Measurements from ENCODE around the gene MRAP. TPM values are rescaled to one million over a fixed set of nuclear protein-coding genes. Genes with fewer than 3 reads are reported as not detected.

The MRAP gene
- total RNA-seq, 2 donors from 2014 or later, result not detected

DNA sequence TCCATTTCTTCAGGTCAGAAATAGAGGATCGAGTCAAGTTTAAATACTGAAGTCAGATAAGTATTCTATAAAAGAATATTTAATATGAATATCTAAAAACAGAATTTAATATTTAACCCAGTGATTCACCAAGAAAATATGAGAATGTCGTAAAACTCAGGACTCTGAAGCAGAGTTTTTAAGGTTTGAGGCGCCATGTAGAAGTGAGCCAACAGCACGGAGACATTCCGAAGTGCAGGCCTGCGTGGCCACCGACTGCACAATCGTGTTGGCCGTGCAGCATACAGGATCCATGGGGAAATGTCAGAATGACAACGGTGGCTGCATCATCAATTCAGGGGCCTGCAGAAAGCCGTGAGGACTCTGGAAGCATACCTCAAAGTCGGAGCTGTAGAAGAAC lies 23.4 kb downstream of the MRAP start:
- Mint-ChIP-seq H3K36me3 (ENCODE audit: low read depth) (peaks cover 100% of the 10 kb centered on the region), H3K27me3 (no peaks in the 10 kb centered on the region)

DNA sequence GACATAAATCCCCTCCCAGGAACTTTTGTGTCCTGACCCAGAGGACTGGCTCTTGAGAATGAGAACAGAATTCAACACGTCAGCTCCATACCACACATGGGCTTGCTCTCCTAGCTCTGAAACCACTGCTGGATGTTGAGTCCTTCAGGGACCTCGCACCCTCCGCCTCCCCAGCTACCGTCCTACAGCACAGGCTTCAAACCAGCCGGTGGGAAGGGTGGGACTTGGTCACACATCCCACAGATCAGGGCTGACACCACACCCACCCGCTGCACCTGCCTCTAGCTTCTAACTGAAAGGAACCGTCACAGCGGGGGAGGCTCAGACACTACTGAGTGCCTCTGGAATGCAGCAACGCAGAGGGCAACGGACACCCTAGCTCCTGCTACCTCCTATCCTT lies 24.0 kb downstream of the MRAP start:
- ATAC-seq (replicated peaks), result no peak
- Mint-ChIP-seq H3K27ac (no peak overlapping the region), H3K36me3 (ENCODE audit: low read depth) (peaks cover 100% of the 10 kb centered on the region), H3K27me3 (no peaks in the 10 kb centered on the region), H3K9me3 (no peaks in the 10 kb centered on the region), H3K4me3 (no peak overlapping the region), H3K4me1 (peaks cover 2% of the 10 kb centered on the region)

More for the DNA sequence above, 23.4 kb downstream of the MRAP start:
- H3K9me3 Mint-ChIP-seq, result no peaks in the 10 kb centered on the region
- H3K4me3 Mint-ChIP-seq, result no peak overlapping the region
- no peak for ATAC-seq (replicated peaks)
- H3K4me1 Mint-ChIP-seq, result no peaks in the 10 kb centered on the region
- H3K27ac Mint-ChIP-seq, result no peak overlapping the region

DNA sequence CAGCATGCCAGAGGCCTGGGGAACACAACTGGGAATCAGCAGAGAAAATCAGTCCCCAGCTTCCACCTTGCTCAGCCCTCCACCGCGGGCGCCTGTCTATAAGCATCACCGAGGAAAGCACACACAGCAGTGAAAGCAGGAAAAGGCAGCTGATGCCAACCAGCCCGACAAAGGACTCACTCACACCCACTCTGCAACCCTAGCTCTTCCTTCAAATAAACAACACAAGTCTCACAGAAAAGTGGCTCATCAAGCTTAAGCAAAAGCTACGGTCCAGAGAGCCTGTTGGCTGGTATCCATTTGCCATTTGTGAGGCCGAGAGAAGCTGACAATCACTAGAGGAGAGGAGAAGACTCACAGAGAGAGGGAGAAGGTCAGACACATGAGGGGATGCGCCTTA lies 27.1 kb downstream of the MRAP start:
- Mint-ChIP-seq H3K27me3 (no peaks in the 10 kb centered on the region), H3K9me3 (no peaks in the 10 kb centered on the region), H3K27ac (peak overlapping the region; percentile 46), H3K4me1 (peaks cover 4% of the 10 kb centered on the region), H3K4me3 (no peak overlapping the region), H3K36me3 (ENCODE audit: low read depth) (peaks cover 100% of the 10 kb centered on the region)
- ATAC-seq (replicated peaks), result no peak

DNA sequence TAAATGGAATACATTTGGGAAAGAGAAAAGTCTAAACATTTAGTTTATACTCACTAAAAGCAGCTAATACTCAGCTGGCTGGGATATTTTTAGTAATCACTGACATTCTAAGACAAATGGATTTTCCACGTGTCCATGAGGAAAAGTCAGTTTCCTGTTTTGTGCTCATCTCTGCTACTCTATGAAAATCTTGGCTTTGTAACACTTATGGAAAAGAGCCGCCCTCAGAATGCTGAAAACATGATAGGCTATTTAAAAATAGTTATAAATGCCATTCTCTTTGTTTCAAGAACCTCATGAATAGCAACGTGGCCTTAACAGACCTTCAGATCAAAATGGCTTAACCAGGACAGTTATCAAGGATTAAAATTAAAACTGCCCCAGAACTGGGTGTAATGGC lies 29.9 kb downstream of the MRAP start:
- no peak for ATAC-seq (replicated peaks)
- Mint-ChIP-seq H3K27ac (no peak overlapping the region), H3K27me3 (no peaks in the 10 kb centered on the region), H3K36me3 (ENCODE audit: low read depth) (peaks cover 100% of the 10 kb centered on the region), H3K4me3 (no peak overlapping the region), H3K4me1 (peaks cover 4% of the 10 kb centered on the region), H3K9me3 (no peaks in the 10 kb centered on the region)

DNA sequence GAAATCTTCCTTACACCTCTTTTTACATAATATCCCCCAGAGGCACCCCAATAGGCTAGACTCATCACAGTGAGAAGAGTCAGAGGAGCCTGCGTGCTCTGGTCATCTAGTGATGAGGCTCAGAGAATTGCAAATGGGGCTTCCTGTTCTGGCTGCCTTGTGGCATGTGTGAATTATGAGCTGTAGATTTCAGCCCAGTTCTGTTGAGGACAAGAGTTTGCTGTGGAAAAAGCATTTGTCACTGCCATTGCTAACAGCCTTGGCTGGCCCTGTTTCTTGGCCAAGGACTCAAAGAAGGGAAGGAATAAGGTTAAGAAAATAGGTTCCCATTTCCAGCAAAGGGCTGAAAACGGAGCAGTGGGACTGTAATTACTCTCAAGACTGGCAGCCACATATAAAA lies 30.7 kb downstream of the MRAP start:
- H3K4me3 Mint-ChIP-seq, result no peak overlapping the region
- H3K4me1 Mint-ChIP-seq, result peaks cover 4% of the 10 kb centered on the region
- H3K9me3 Mint-ChIP-seq, result no peaks in the 10 kb centered on the region
- no peak overlapping the region for H3K27ac Mint-ChIP-seq
- H3K27me3 Mint-ChIP-seq, result no peaks in the 10 kb centered on the region
- H3K36me3 Mint-ChIP-seq (ENCODE audit: low read depth), result peaks cover 100% of the 10 kb centered on the region
- ATAC-seq (replicated peaks), result no peak

DNA sequence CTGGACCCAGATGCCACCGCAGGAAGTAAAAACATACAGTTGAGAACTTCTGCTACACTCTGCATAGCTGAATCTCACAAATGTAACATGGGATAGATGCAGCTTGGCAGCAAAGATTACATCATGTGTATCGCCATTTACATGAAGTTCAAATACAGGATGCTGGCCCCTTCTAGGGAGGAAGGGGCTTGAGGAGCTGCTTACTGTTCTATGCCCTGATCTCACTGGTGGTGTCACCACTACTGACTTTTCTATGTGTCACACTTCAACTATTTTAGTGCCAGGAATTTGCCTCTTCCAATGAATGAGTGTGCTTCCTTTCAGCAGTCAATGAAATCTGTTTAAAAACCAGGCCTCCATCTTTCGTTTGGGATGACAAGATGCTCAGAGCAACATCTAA lies 31.1 kb downstream of the MRAP start:
- Mint-ChIP-seq H3K4me1 (peaks cover 4% of the 10 kb centered on the region), H3K27ac (no peak overlapping the region), H3K27me3 (no peaks in the 10 kb centered on the region), H3K4me3 (no peak overlapping the region), H3K9me3 (no peaks in the 10 kb centered on the region), H3K36me3 (ENCODE audit: low read depth) (peaks cover 100% of the 10 kb centered on the region)
- ATAC-seq (replicated peaks), result no peak

DNA sequence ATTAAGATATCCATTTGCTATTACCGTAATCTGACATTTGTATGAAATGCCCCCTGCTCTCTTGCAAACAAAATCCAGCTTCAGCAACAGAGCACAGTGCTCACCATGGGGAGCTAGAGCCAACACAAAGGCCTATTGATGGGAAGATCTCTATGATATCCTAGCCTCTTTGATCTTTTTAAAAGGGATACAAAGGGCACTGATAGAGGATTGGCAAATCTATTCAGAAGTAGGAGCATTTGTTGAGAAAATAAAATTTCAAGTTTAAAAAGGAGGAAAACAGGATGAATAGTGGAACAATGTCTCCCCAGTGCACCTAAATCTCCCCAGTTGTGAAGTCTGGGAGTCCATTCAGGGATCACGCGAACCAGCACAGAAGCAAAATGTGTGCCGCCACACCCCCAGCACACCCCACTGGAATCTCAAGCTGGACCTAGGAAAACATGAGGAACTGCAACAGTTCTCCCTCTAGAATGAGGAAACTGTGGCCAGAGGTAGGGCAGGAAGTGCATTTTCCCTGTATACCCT lies 32.2 kb downstream of the MRAP start:
- peaks cover 100% of the 10 kb centered on the region for H3K36me3 Mint-ChIP-seq (ENCODE audit: low read depth)
- H3K4me1 Mint-ChIP-seq, result peaks cover 4% of the 10 kb centered on the region
- no peak for ATAC-seq (replicated peaks)
- no peaks in the 10 kb centered on the region for H3K27me3 Mint-ChIP-seq
- no peaks in the 10 kb centered on the region for H3K9me3 Mint-ChIP-seq
- no peak overlapping the region for H3K4me3 Mint-ChIP-seq
- peak overlapping the region; percentile 3 for H3K27ac Mint-ChIP-seq

DNA sequence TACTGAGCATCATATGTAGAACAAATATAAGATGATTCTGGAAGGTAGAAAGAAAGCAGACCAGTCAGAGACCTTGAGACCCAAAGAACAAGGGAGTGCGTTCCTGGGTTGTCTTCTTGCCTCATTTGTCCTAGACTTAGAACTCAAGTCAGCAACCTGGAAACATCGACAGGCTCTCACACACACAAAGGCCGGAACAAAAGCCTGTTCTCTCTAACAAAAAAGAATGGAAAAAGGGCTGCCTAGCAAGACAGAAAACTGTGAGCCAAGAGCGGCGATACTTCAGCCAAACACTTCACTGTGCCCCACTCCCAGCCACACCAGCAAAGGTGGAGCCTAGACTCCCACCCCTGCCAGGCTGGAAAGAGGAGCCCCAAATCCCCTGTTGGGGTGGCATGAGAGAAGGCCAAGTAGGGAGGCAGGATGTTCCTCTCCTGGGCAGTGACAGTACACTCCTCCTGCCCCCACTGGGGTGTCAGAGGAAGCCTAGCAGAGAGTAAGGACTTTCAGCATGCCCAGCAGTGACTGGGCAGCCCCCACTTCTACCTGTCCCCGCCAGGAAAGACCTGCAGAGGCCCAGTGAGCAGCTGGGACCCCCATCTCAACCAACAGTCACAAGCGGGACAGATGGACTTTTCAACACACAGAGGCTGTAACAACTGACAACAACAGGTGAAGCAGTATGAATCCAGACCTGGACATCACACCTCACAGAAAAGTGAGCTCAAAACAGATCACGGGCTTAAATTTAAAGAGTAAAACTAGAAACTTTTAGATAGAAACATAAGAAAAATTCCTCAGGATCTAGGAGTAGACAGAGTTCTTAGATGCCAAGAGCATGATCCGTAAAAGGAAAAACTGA lies 33.0 kb downstream of the MRAP start:
- Mint-ChIP-seq H3K27me3 (no peaks in the 10 kb centered on the region), H3K4me1 (peaks cover 4% of the 10 kb centered on the region), H3K36me3 (ENCODE audit: low read depth) (peaks cover 100% of the 10 kb centered on the region), H3K4me3 (no peak overlapping the region), H3K27ac (peak overlapping the region; percentile 3), H3K9me3 (no peaks in the 10 kb centered on the region)
- ATAC-seq (replicated peaks), result no peak

DNA sequence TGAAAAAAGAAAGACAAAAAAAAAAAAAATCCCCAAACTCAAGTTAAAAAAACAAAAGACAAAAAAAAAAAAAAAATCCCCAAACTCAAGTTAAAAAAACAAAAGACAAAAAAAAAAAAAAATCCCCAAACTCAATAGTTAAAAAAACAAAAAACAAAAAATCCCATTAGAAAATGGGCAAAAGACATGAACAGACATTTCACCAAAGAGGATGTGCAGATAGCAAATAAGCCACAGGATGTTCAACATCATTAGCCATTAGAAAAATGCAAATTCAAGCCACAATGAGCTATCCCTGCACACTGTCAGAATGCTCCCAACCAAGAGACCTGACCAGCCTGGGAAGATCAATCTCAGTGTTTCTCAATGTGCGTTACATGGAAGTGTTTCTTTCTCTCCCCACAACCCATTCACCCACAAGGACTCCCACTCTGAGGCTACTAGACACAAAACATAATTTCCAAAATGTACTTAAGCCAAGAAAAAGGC lies 33.9 kb downstream of the MRAP start:
- H3K27me3 Mint-ChIP-seq, result no peaks in the 10 kb centered on the region
- peaks cover 100% of the 10 kb centered on the region for H3K36me3 Mint-ChIP-seq (ENCODE audit: low read depth)
- peaks cover 4% of the 10 kb centered on the region for H3K4me1 Mint-ChIP-seq
- no peak overlapping the region for H3K27ac Mint-ChIP-seq
- no peak for ATAC-seq (replicated peaks)
- no peaks in the 10 kb centered on the region for H3K9me3 Mint-ChIP-seq
- no peak overlapping the region for H3K4me3 Mint-ChIP-seq

DNA sequence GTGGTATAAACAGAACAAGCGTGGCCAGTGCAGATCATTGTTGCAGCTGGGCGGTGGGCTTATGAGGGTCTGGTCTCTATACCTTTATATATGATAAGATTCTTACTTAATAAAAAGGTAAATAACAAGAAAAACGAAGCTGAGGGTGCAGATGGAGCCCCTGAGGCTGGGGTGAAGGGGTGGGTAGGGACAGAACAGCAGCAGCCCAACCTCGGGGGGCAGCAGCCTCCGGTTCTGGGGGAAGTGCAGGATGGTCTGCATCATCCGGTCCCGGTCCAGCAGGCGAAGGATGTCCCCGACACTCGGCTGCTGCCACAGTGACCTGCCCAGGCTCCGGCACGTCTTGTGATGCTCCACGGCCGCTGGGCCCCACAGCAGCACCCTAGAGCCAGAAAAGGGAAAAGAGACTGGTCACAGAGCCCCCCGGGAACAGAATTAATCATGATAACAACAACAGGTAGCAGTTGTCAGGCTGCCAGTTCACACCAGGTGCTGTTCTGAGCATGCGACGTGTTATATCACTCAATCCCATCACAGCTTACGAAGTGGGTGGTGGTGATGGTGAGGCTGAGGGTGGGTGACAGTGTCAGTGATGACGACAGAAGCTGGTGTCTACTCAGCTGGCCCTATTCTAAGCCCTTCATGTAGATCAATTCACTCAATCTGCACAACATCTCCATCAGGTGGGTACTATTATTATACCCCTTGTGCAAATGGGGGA lies 35.5 kb downstream of the MRAP start:
- Mint-ChIP-seq H3K27me3 (no peaks in the 10 kb centered on the region), H3K4me1 (no peaks in the 10 kb centered on the region), H3K36me3 (ENCODE audit: low read depth) (peaks cover 100% of the 10 kb centered on the region), H3K27ac (no peak overlapping the region), H3K9me3 (no peaks in the 10 kb centered on the region), H3K4me3 (no peak overlapping the region)
- no peak for ATAC-seq (replicated peaks)

DNA sequence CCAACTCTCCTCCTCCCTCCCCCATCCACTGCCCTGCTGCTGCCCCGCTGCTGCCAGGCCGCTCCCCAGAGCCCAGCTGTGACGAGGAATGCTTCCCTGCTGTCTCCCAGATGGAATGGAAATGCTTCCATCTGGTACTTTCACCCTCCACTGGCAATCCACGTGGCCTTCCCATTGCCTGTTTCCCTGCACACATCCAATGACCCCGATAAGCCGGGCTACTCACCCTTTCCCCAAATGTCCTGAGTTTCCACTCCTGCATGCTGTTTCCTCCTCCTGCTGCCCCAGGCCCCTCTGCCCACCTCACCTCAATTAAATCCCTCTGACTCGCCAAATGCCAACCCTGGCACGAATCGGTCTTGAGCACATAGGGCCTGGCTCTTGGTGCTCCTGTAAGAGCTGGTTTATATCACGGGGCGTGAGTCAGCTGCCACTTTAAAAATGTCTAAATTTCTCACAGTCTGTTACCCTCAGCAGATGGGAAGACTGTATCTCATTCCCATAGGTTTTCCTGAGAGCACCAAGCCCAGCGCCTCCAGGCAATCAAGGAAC lies 36.4 kb downstream of the MRAP start:
- no peaks in the 10 kb centered on the region for H3K27me3 Mint-ChIP-seq
- H3K4me3 Mint-ChIP-seq, result no peak overlapping the region
- H3K27ac Mint-ChIP-seq, result no peak overlapping the region
- ATAC-seq (replicated peaks), result no peak
- no peaks in the 10 kb centered on the region for H3K4me1 Mint-ChIP-seq
- peaks cover 100% of the 10 kb centered on the region for H3K36me3 Mint-ChIP-seq (ENCODE audit: low read depth)
- no peaks in the 10 kb centered on the region for H3K9me3 Mint-ChIP-seq

DNA sequence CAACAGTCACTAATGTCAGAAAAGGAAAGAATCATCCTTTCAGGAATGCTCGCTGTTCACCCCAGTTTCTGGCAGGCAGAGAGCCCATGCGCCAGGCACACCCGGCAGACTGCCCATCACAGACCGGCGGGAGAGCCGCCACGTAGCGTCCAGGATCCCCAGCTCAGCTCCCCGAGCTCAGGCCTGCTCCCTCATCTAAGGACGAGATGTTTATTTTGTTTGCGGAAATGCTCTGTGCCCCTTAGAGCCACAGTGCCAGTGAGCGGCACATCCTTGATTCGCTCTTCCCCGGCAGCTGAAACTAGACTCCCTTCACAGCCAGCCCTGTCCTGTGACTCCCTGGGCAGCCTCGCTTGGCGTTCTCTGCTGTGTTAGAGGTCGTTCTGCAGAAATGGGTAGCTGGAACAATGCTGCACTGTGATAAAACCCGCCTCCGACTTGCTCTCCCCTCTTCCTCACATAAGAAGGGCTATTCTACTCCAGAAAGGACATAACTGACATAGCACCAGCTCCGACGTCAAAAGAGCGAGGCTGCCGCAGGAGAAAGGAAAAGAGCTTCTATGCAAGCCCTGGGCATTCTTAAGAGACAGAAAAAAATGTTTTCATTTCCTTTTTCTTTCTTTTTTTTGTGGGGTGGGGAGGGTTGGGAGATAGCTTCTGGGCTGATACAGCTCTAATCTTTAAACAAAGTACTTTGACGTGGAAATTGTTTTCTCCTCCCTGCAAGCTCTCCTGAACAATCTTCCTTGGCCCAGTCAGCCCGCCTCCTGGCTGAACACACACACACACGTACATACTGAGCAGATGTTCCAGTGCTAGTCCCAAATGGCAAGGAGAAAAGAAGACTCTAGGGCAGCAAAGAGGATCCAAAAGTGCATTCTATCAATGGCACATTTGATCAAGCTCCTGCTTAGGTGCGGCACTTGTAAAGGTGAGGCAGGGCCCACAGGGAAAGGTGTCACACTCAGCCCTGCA lies 37.2 kb downstream of the MRAP start:
- Mint-ChIP-seq H3K36me3 (ENCODE audit: low read depth) (peaks cover 100% of the 10 kb centered on the region), H3K27me3 (no peaks in the 10 kb centered on the region), H3K27ac (no peak overlapping the region), H3K9me3 (no peaks in the 10 kb centered on the region), H3K4me3 (no peak overlapping the region), H3K4me1 (no peaks in the 10 kb centered on the region)
- no peak for ATAC-seq (replicated peaks)

DNA sequence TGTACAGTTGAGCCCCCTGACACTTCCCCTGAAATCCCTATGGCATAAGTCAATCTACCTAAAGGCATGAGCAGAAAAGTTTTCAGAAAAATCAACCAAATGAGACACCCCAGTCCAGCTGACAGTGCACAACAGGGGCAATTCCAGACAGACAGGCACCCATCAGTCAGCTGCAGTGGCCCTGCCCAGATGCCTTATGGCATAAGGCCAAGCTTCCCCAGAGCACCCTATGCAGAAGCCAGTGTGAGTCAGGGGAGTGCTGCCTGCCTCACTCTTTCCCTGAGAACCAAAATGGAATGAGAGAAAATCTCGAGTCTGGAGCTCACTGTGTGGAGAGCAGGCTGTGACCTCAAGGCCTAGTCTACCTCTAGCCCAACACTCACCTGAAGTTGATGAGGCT lies 38.1 kb downstream of the MRAP start:
- Mint-ChIP-seq H3K27ac (no peak overlapping the region), H3K4me1 (no peaks in the 10 kb centered on the region), H3K4me3 (no peak overlapping the region), H3K9me3 (no peaks in the 10 kb centered on the region), H3K36me3 (ENCODE audit: low read depth) (peaks cover 100% of the 10 kb centered on the region), H3K27me3 (no peaks in the 10 kb centered on the region)
- no peak for ATAC-seq (replicated peaks)

DNA sequence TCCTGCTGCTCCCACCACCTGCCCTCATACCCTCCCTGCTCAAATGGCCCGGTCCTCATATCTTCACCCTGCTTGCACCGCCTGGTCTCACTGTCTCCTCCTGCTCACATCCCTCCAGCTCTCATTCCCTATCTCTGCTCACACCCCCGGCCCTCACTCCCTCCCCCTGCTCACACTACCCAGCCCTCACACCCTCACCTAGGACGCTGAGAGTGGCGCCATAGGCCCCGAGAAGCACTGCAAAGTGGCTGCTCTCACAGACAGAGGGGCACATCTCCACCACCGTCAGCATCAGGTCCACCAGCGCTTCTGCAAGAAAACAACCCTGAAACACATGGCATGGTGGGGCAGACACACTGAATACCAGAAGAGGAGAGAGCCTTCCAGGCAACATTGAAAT lies 38.6 kb downstream of the MRAP start:
- H3K36me3 Mint-ChIP-seq (ENCODE audit: low read depth), result peaks cover 100% of the 10 kb centered on the region
- no peaks in the 10 kb centered on the region for H3K9me3 Mint-ChIP-seq
- no peak overlapping the region for H3K27ac Mint-ChIP-seq
- ATAC-seq (replicated peaks), result no peak
- H3K4me1 Mint-ChIP-seq, result no peaks in the 10 kb centered on the region
- no peak overlapping the region for H3K4me3 Mint-ChIP-seq
- H3K27me3 Mint-ChIP-seq, result no peaks in the 10 kb centered on the region

Data from activated T-helper 17 cell treated with anti-CD3 and anti-CD28 coated beads, Interleukin-2, amount 50 U/mL, for 72 hours (primary cell).